RWPE2 (cell line): ENCODE data around the gene KAT6B.

Source experiments
- ATAC-seq: fragments of 200-7000 bp; cut with Tn5 transposase; 3 replicates; pipeline ENCODE4 v1.9.1; 2021; ENCODE audit warnings: low read depth
- DNase-seq: peaks from one replicate; pipeline ENCODE4 v3.0.0-alpha.2; 2020; ENCODE audit warnings: low spot score
- H3K27ac ChIP-seq: fragments of 450-650 bp; 2 replicates; pipeline ENCODE4 v1.5.1; 2017; ENCODE audit warnings: mild to moderate bottlenecking; ENCODE audit not compliant: poor library complexity, severe bottlenecking
- H3K27me3 ChIP-seq: fragments of 250-450 bp; sonication (Bioruptor Pico); 2 replicates; pipeline ENCODE4 v1.5.1; 2021; ENCODE audit warnings: mild to moderate bottlenecking, moderate library complexity; ENCODE audit not compliant: insufficient read depth, poor library complexity, severe bottlenecking
- H3K36me3 ChIP-seq: fragments of 250-450 bp; sonication (Bioruptor Pico); 2 replicates; pipeline ENCODE4 v1.5.1; 2020; ENCODE audit warnings: low read depth, mild to moderate bottlenecking, moderate library complexity
- H3K4me1 ChIP-seq: fragments of 250-450 bp; sonication (Bioruptor Pico); 2 replicates; pipeline ENCODE4 v1.5.1; 2021; ENCODE audit warnings: mild to moderate bottlenecking, moderate library complexity; ENCODE audit not compliant: insufficient read depth, poor library complexity, severe bottlenecking
- H3K4me3 ChIP-seq: fragments of 250-450 bp; sonication (Bioruptor Pico); 2 replicates; pipeline ENCODE4 v1.5.1; 2021; ENCODE audit warnings: mild to moderate bottlenecking, moderate library complexity; ENCODE audit not compliant: severe bottlenecking
- H3K9me3 ChIP-seq: fragments of 250-450 bp; sonication (Bioruptor Pico); 2 replicates; pipeline ENCODE4 v1.5.1; 2021; ENCODE audit warnings: mild to moderate bottlenecking, moderate library complexity; ENCODE audit not compliant: severe bottlenecking
- CTCF ChIP-seq: fragments of 450-650 bp; IDR thresholded peaks from one replicate; pipeline ENCODE4 v1.5.1; 2017; ENCODE audit warnings: mild to moderate bottlenecking, moderate library complexity; ENCODE audit not compliant: poor library complexity, severe bottlenecking

The KAT6B gene

DNA sequence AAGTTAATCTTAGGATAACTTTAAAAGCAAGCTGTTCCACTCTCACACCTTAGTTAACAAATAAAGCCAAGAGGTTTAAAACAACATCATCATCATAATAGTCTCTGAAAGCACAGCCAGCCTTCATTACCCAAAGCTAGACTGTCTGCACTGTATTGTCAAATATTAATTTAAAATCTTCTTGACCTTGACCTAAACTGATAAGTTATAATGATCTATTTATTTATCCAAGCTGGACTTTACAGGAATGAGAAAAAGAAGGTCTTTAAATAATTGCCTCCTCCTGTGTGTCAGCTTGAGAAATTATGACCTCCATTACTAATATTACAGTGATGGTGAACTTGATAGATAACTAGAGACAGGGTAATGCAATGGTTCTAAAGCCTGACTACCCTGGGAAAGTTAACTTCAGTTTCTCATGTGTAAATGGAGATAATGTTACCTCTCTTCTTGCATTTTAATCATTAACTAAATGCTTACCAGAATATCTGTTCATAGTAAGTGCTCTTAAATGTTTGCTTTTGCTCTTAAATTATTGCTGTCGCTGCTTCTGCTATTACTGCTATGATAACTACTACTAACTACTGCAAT lies 111.0 kb downstream of the KAT6B start:
- DNase-seq (no peak), ATAC-seq (no peak)
- H3K4me1 ChIP-seq: peaks cover 5% of the 10 kb centered on the region
- no peaks in the 10 kb centered on the region for H3K9me3 ChIP-seq
- H3K27ac ChIP-seq: no peak overlapping the region
- TF ChIP-seq CTCF: no peak
- no peaks in the 10 kb centered on the region for H3K27me3 ChIP-seq
- H3K4me3 ChIP-seq: no peak overlapping the region
- no peaks in the 10 kb centered on the region for H3K36me3 ChIP-seq

- ATAC-seq: no peak
These were observed 117.8 kb downstream of the KAT6B start for GRCh38 chr10:74944205-74944604.

DNA sequence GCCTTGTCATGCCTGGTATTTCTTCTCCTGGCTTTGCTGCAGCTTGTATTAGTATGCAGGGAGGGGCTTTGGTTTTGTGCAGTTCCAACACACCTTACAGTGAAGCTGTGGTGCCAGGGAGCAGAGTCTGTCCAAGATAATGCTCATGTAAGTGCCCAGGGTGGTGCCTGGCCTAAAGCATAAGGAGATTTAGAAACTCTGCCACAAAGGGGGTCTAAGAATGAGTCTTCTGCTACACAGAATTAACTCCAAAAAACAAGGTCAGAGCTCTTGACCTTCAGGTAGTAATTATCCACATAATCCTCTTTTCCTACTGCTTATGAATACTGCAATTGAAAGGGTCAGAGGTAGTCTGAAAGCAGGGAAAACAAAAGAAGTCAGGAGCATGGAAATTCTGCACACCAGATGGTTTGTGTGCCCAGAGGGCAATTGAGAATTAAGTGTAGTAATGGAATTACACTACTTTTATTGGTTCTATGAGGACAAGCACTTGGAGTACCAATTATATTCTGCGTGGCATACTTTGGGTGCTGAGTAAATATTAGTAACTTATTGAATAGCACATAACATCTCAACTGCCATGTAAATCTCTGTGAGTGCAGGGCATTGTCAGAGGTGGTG lies 121.5 kb downstream of the KAT6B start:
- H3K27me3 ChIP-seq: no peaks in the 10 kb centered on the region
- TF ChIP-seq CTCF: no peak
- DNase-seq (no peak), ATAC-seq (no peak)
- no peak overlapping the region for H3K4me3 ChIP-seq
- no peak overlapping the region for H3K27ac ChIP-seq
- H3K4me1 ChIP-seq: no peaks in the 10 kb centered on the region
- no peaks in the 10 kb centered on the region for H3K36me3 ChIP-seq
- peaks cover 4% of the 10 kb centered on the region for H3K9me3 ChIP-seq

More at GRCh38 chr10:74944205-74944604, 117.8 kb downstream of the KAT6B start:
- DNase-seq: no peak
- no peaks in the 10 kb centered on the region for H3K36me3 ChIP-seq
- TF ChIP-seq CTCF: no peak
- no peak overlapping the region for H3K4me3 ChIP-seq
- peaks cover 4% of the 10 kb centered on the region for H3K9me3 ChIP-seq
- H3K27me3 ChIP-seq: no peaks in the 10 kb centered on the region
- H3K4me1 ChIP-seq: no peaks in the 10 kb centered on the region
- H3K27ac ChIP-seq: no peak overlapping the region

GRCh38 chr10:74949034-74949832 lies 122.8 kb downstream of the KAT6B start:
- TF ChIP-seq CTCF: no peak
- ATAC-seq: no peak
- H3K27me3 ChIP-seq: no peaks in the 10 kb centered on the region
- H3K9me3 ChIP-seq: peaks cover 4% of the 10 kb centered on the region
- H3K36me3 ChIP-seq: no peaks in the 10 kb centered on the region
- H3K4me3 ChIP-seq: no peak overlapping the region
- no peak overlapping the region for H3K27ac ChIP-seq
- no peak for DNase-seq
- H3K4me1 ChIP-seq: no peaks in the 10 kb centered on the region
